HTERT RPE-1 (cell line): ENCODE measurements around the gene ATAD2B.
"Not testable (repeated sequence)": the region's sequence is repeated elsewhere in the genome, so short reads cannot be mapped to it uniquely, and the experiment has no call there.

ENCODE experiments used
- in situ Hi-C: fragments of 300-500 bp; cut with MboI; formaldehyde crosslinking; loops from 4 replicates; pipeline ENCODE4 v1.14.3; 2020; ENCODE audit warnings: low sequenced_read_pairs

ATAD2B gene

GRCh38 chr2:23926750-23927571 is at the start of gene ATAD2B:
Gene ATAD2B (minus strand): TSS chr2:23927123. CDS start chr2:23926770, 353 bp downstream.
- in situ Hi-C loops = no loop called here

GRCh38 chr2:23967846-23968245 is 40.9 kb upstream of the ATAD2B start:
- in situ Hi-C loops = no loop called here

- in situ Hi-C loops = no loop called here
These were observed 27.5 kb upstream of the ATAD2B start for GRCh38 chr2:23954325-23955014.

- in situ Hi-C loops = no loop called here
These were observed 26.7 kb upstream of the ATAD2B start for GRCh38 chr2:23953625-23954024.

GRCh38 chr2:23952558-23952957 is 25.6 kb upstream of the ATAD2B start:
- in situ Hi-C loops = not testable (repeated sequence)

- in situ Hi-C loops = no loop called here
These were observed 20.4 kb upstream of the ATAD2B start for GRCh38 chr2:23947350-23947749.

- in situ Hi-C loops = no loop called here
These were observed 18.1 kb upstream of the ATAD2B start for GRCh38 chr2:23944976-23945375.

- in situ Hi-C loops = no loop called here
These were observed 17.6 kb upstream of the ATAD2B start for GRCh38 chr2:23944527-23944926.

- in situ Hi-C loops = no loop called here
These were observed 16.7 kb upstream of the ATAD2B start for GRCh38 chr2:23943666-23944065.

GRCh38 chr2:23941644-23942043 is 14.7 kb upstream of the ATAD2B start:
- in situ Hi-C loops = no loop called here

GRCh38 chr2:23940718-23941620 is 14.0 kb upstream of the ATAD2B start:
- in situ Hi-C loops = no loop called here

GRCh38 chr2:23939987-23940717 is 13.2 kb upstream of the ATAD2B start, which contains the start of gene UBXN2A:
Gene UBXN2A (plus strand): TSS chr2:23940463. CDS start chr2:23958315, 17,852 bp downstream.
- in situ Hi-C loops = no loop called here

GRCh38 chr2:23934259-23934658 is 7.3 kb upstream of the ATAD2B start:
- in situ Hi-C loops = no loop called here

- in situ Hi-C loops = no loop called here
These were observed 603 bp downstream of the ATAD2B start for GRCh38 chr2:23926290-23926749.

- in situ Hi-C loops = no loop called here
These were observed 1.1 kb downstream of the ATAD2B start for GRCh38 chr2:23925702-23926289.

- in situ Hi-C loops = no loop called here
These were observed 2.1 kb downstream of the ATAD2B start for GRCh38 chr2:23924589-23925359.

- in situ Hi-C loops = no loop called here
These were observed 8.0 kb downstream of the ATAD2B start for GRCh38 chr2:23918837-23919489.

GRCh38 chr2:23916727-23917405 is 10.1 kb downstream of the ATAD2B start:
- in situ Hi-C loops = no loop called here
